HG03045 (cell line): ENCODE data around the gene EPS8.
A peak's percentile ranks its signal among the peaks of the same experiment; 100 is the strongest.

ENCODE experiments used
- ATAC-seq: cut with Tn5 transposase; IDR thresholded peaks from one replicate; pipeline ENCODE4 v1.9.1; 2021; ENCODE audit warnings: mild to moderate bottlenecking, moderate library complexity; ENCODE audit not compliant: unreplicated experiment

The EPS8 gene

GRCh38 chr12:15789220-15790171, at the start of gene EPS8:
Gene EPS8 (minus strand): TSS chr12:15789388. CDS start chr12:15682951, 106,437 bp downstream.
- peak; percentile 95 for ATAC-seq

- ATAC-seq = no peak
These were observed 48.1 kb upstream of the EPS8 start for GRCh38 chr12:15837141-15837790.

GRCh38 chr12:15834575-15834974, 45.4 kb upstream of the EPS8 start:
- no peak for ATAC-seq

- no peak for ATAC-seq
These were observed 42.3 kb upstream of the EPS8 start for GRCh38 chr12:15831315-15831978.

- no peak for ATAC-seq
These were observed 41.4 kb upstream of the EPS8 start for GRCh38 chr12:15830538-15830937.

GRCh38 chr12:15829949-15830348, 40.8 kb upstream of the EPS8 start:
- ATAC-seq = no peak

GRCh38 chr12:15829255-15829654, 40.1 kb upstream of the EPS8 start:
- ATAC-seq = no peak

- ATAC-seq = no peak
These were observed 37.9 kb upstream of the EPS8 start for GRCh38 chr12:15827136-15827535.

- ATAC-seq = no peak
These were observed 35.3 kb upstream of the EPS8 start for GRCh38 chr12:15824516-15824915.

GRCh38 chr12:15823360-15824128, 34.4 kb upstream of the EPS8 start:
- no peak for ATAC-seq

- no peak for ATAC-seq
These were observed 30.7 kb upstream of the EPS8 start for GRCh38 chr12:15819644-15820437.

- no peak for ATAC-seq
These were observed 29.2 kb upstream of the EPS8 start for GRCh38 chr12:15818418-15818817.

- no peak for ATAC-seq
These were observed 26.5 kb upstream of the EPS8 start for GRCh38 chr12:15815730-15816129.

- ATAC-seq = no peak
These were observed 22.3 kb upstream of the EPS8 start for GRCh38 chr12:15811214-15812127.

GRCh38 chr12:15808652-15809051, 19.5 kb upstream of the EPS8 start:
- no peak for ATAC-seq

GRCh38 chr12:15808250-15808649, 19.1 kb upstream of the EPS8 start:
- no peak for ATAC-seq

- ATAC-seq = no peak
These were observed 17.6 kb upstream of the EPS8 start for GRCh38 chr12:15806826-15807225.

- ATAC-seq = no peak
These were observed 12.9 kb upstream of the EPS8 start for GRCh38 chr12:15801770-15802744.
